SK-N-SH (cell line): Measurements from ENCODE around the gene LLGL2. TPM values are rescaled to one million over a fixed set of nuclear protein-coding genes. Genes with fewer than 3 reads are reported as not detected.

ENCODE experiments used
- CTCF ChIA-PET: fragments of 300-600, 350-600 bp; formaldehyde crosslinking; extraction: SDS; loops from one replicate; lab custom pipeline; 2021; lab: Yijun Ruan, JAX
- POLR2A ChIA-PET: fragments of 350-600 bp; sonication (Branson Sonifier 250); formaldehyde crosslinking; extraction: SDS; loops from one replicate; lab custom pipeline; 2020; ENCODE audit warnings: antibody characterized with exemption, inconsistent platforms; lab: Yijun Ruan, JAX
- DNase-seq: peaks from one replicate; pipeline ENCODE4 v3.0.0; 2012
- H2AFZ ChIP-seq: fragments of 200-600 bp; sonication (generic); 2 replicates; pipeline ENCODE4 v1.8.1; 2016; ENCODE audit warnings: antibody characterized with exemption, mild to moderate bottlenecking, low read depth
- H3F3A ChIP-seq: fragments of 200-600 bp; sonication (generic); replicated peaks from 2 replicates; pipeline ENCODE3; 2016; ENCODE audit warnings: antibody characterized with exemption, mild to moderate bottlenecking; ENCODE audit not compliant: insufficient read depth
- H3K27ac ChIP-seq, 2 experiments: fragments of 200-500 bp in 1 of 2; fragments of 200-600 bp in 1 of 2; sonication (Bioruptor generic) in 1 of 2; sonication (generic), shearing (Covaris generic) in 1 of 2; 2 replicates each; pipeline versions ENCODE4 v1.5.1 to v1.6.1; 2014 to 2016; ENCODE audit warnings: low read depth in 2 of 2, inconsistent platforms in 1 of 2, low read length in 1 of 2, mild to moderate bottlenecking in 1 of 2, mixed read lengths in 1 of 2
- H3K27me3 ChIP-seq: fragments of 200-600 bp; sonication (generic), shearing (Covaris generic); 2 replicates; pipeline ENCODE4 v1.6.1; 2016; ENCODE audit warnings: mixed run types; ENCODE audit not compliant: insufficient read depth
- H3K36me3 ChIP-seq, 2 experiments: fragments of 200-500 bp in 1 of 2; fragments of 200-600 bp in 1 of 2; sonication (Bioruptor generic) in 1 of 2; sonication (generic) in 1 of 2; replicated peaks in 1 of 2; 2 replicates each; pipeline versions ENCODE3 to v1.5.1; 2014 to 2016; ENCODE audit warnings: low read length in 1 of 2, mild to moderate bottlenecking in 1 of 2; ENCODE audit not compliant: insufficient read depth in 2 of 2, control insufficient read depth in 1 of 2
- H3K4me1 ChIP-seq, 2 experiments: fragments of 200-500 bp in 1 of 2; fragments of 200-600 bp in 1 of 2; sonication (Bioruptor generic) in 1 of 2; sonication (generic), shearing (Covaris generic) in 1 of 2; 2 replicates each; pipeline versions ENCODE4 v1.5.1 to v1.6.1; 2014 to 2016; ENCODE audit warnings: low read depth in 1 of 2, low read length in 1 of 2, mixed run types in 1 of 2; ENCODE audit not compliant: insufficient read depth in 2 of 2, control insufficient read depth in 1 of 2
- H3K4me2 ChIP-seq: fragments of 200-600 bp; sonication (generic), shearing (Covaris generic); 2 replicates; pipeline ENCODE4 v1.6.1; 2017; ENCODE audit warnings: mixed run types
- H3K4me3 ChIP-seq, 2 experiments: fragments of 200-500 bp in 1 of 2; fragments of 200-600 bp in 1 of 2; sonication (Bioruptor generic) in 1 of 2; sonication (generic), shearing (Covaris generic) in 1 of 2; 2 replicates each; pipeline versions ENCODE4 v1.5.1 to v1.8.1; 2014 to 2016; ENCODE audit warnings: low read depth in 2 of 2, inconsistent platforms in 1 of 2, low read length in 1 of 2, mild to moderate bottlenecking in 1 of 2, mixed read lengths in 1 of 2, moderate library complexity in 1 of 2
- H3K79me2 ChIP-seq: fragments of 200-600 bp; sonication (generic); 2 replicates; pipeline ENCODE4 v1.8.1; 2017; ENCODE audit warnings: mild to moderate bottlenecking; ENCODE audit not compliant: insufficient read depth
- H3K9ac ChIP-seq: fragments of 200-600 bp; sonication (generic); 2 replicates; pipeline ENCODE4 v1.6.1; 2017; ENCODE audit warnings: mixed run types
- H3K9me2 ChIP-seq: fragments of 200-600 bp; sonication (generic); 2 replicates; pipeline ENCODE4 v1.6.1; 2017; ENCODE audit warnings: mixed run types
- H3K9me3 ChIP-seq: fragments of 200-600 bp; sonication (generic); 2 replicates; pipeline ENCODE4 v1.6.1; 2017; ENCODE audit warnings: mixed run types, mild to moderate bottlenecking, moderate library complexity
- H4K20me1 ChIP-seq: fragments of 200-600 bp; sonication (generic); 2 replicates; pipeline ENCODE4 v1.6.1; 2017; ENCODE audit warnings: mild to moderate bottlenecking, mixed run types; ENCODE audit not compliant: insufficient read depth
- ELF1 ChIP-seq: IDR thresholded peaks from 2 replicates; pipeline ENCODE4 v1.4.0; 2012
- EZH2phosphoT487 ChIP-seq: fragments of 200-600 bp; sonication (generic); IDR thresholded peaks from 2 replicates; pipeline ENCODE4 v1.6.1; 2017; ENCODE audit warnings: low read depth, mixed run types, mild to moderate bottlenecking, antibody characterized with exemption, moderate library complexity, borderline replicate concordance
- FOSL2 ChIP-seq: IDR thresholded peaks from 2 replicates; pipeline ENCODE4 v1.4.0; 2012; ENCODE audit warnings: low read depth, mild to moderate bottlenecking, moderate library complexity, borderline replicate concordance
- FOXJ3 ChIP-seq: sonication (generic); formaldehyde crosslinking; IDR thresholded peaks from 2 replicates; pipeline ENCODE4 v1.5.1; 2020; ENCODE audit warnings: mild to moderate bottlenecking, missing genetic modification reagents
- GABPA ChIP-seq: IDR thresholded peaks from 2 replicates; pipeline ENCODE4 v1.4.0; 2012; ENCODE audit warnings: low read depth, mild to moderate bottlenecking
- GATA2 ChIP-seq: sonication (generic); formaldehyde crosslinking; IDR thresholded peaks from 2 replicates; pipeline ENCODE4 v1.5.0; 2020; ENCODE audit warnings: mild to moderate bottlenecking, missing genetic modification reagents
- JUND ChIP-seq: IDR thresholded peaks from 2 replicates; pipeline ENCODE4 v1.4.0; 2012
- MXI1 ChIP-seq: IDR thresholded peaks from 2 replicates; pipeline ENCODE4 v1.6.1; 2012; ENCODE audit warnings: mild to moderate bottlenecking, low read depth, low read length, improper control_type of control experiment
- POLR2AphosphoS5 ChIP-seq: IDR thresholded peaks from 2 replicates; pipeline ENCODE4 v1.6.1; 2012; ENCODE audit warnings: low read depth, low read length
- RCOR1 ChIP-seq: fragments of 150-350 bp; IDR thresholded peaks from 2 replicates; pipeline ENCODE4 v1.6.1; 2017; ENCODE audit warnings: antibody characterized with exemption, low read length
- REST ChIP-seq: IDR thresholded peaks from 2 replicates; pipeline ENCODE4 v1.6.1; 2012; ENCODE audit warnings: mild to moderate bottlenecking, low read depth, low read length, moderate library complexity
- RFX5 ChIP-seq: IDR thresholded peaks from 2 replicates; pipeline ENCODE4 v1.6.1; 2012; ENCODE audit warnings: mild to moderate bottlenecking, improper control_type of control experiment, low read length
- SMC3 ChIP-seq: IDR thresholded peaks from 2 replicates; pipeline ENCODE4 v1.6.1; 2012; ENCODE audit warnings: low read depth, low read length, improper control_type of control experiment
- TAF1 ChIP-seq: IDR thresholded peaks from 2 replicates; pipeline ENCODE4 v1.6.1; 2012; ENCODE audit warnings: low read depth, mild to moderate bottlenecking, low read length, moderate library complexity, borderline replicate concordance
- TCF12 ChIP-seq: IDR thresholded peaks from 2 replicates; pipeline ENCODE4 v1.4.0; 2012
- TEAD4 ChIP-seq: IDR thresholded peaks from 2 replicates; pipeline ENCODE4 v1.4.0; 2012; ENCODE audit warnings: mild to moderate bottlenecking, borderline replicate concordance; ENCODE audit not compliant: insufficient read depth
- USF2 ChIP-seq: fragments of 150-350 bp; IDR thresholded peaks from 2 replicates; pipeline ENCODE4 v1.6.1; 2017; ENCODE audit warnings: antibody characterized with exemption, low read length, low read depth, borderline replicate concordance
- WGBS: methylation state at CpG from one replicate; pipeline ENCODE4 v1.1.6; 2017; ENCODE audit warnings: low lambda C conversion rate; 5-methylcytosine and 5-hydroxymethylcytosine counted together
- polyA plus RNA-seq, 3 experiments: library from polyadenylated mRNA; depleted of rRNA; stranded (reverse); fragments of >200 nt; gene quantifications; 2 replicates each; pipeline ENCODE4 v1.2.3, GENCODE V29; 2012
- TF ChIP-seq, protein P1 (sequence below): IDR thresholded peaks from 2 replicates; pipeline ENCODE4 v1.4.0; 2012; ENCODE audit warnings: low read depth
- TF ChIP-seq, protein P2 (sequence below): IDR thresholded peaks from 2 replicates; pipeline ENCODE4 v1.4.0; 2012; ENCODE audit warnings: low read depth, borderline replicate concordance
- TF ChIP-seq, protein P3 (sequence below): fragments of 150-350 bp; IDR thresholded peaks from 2 replicates; pipeline ENCODE4 v1.6.1; 2016; ENCODE audit warnings: mild to moderate bottlenecking, low read depth, low read length

LLGL2 gene
- polyA plus RNA-seq, 1 of the 3 experiments (the other 2 are of a cell fraction): 6.7 TPM

- 94% methylated on average over 4 of the region's 4 CpGs for WGBS
- Histone ChIP-seq H3K9me3 (no peaks in the 10 kb centered on the region), H3K79me2 (no peaks in the 10 kb centered on the region), H3K36me3 (no peaks in the 10 kb centered on the region), H2AFZ (no peak overlapping the region), H3K9ac (no peak overlapping the region), H3F3A (no peaks in the 10 kb centered on the region), H3K4me3 (no peak overlapping the region), H3K4me2 (no peak overlapping the region), H3K9me2 (no peaks in the 10 kb centered on the region), H3K27ac (no peak overlapping the region), H3K4me1 (no peaks in the 10 kb centered on the region; a peak in 1 of 4 replicates), H4K20me1 (no peaks in the 10 kb centered on the region), H3K27me3 (no peaks in the 10 kb centered on the region)
- ChIA-PET CTCF (interaction anchor here (0.9 to 3.2 kb wide), 4 partner anchors 7 to 51 kb away, joined by 3 to 11 read pairs (median 6); partner anchors contain the start of gene TSEN54), POLR2A (no interaction called here)
- TF ChIP-seq JUND: no peak
- no peak for TF ChIP-seq TEAD4
- no peak for DNase-seq
Observed at GRCh38 chr17:75550139-75550465, 24.6 kb downstream of the LLGL2 start.

- 85% methylated on average over 7 of the region's 7 CpGs for WGBS
- Histone ChIP-seq H3K36me3 (no peaks in the 10 kb centered on the region), H3K9ac (no peak overlapping the region), H3F3A (no peaks in the 10 kb centered on the region), H3K9me3 (no peaks in the 10 kb centered on the region), H3K27me3 (no peaks in the 10 kb centered on the region), H3K4me1 (peaks cover 0 to 1% of the 10 kb centered on the region in 2 experiments; a peak in 1 of 4 replicates), H3K4me2 (no peak overlapping the region), H3K27ac (no peak overlapping the region), H3K79me2 (no peaks in the 10 kb centered on the region), H4K20me1 (no peaks in the 10 kb centered on the region), H2AFZ (no peak overlapping the region), H3K9me2 (no peaks in the 10 kb centered on the region), H3K4me3 (no peak overlapping the region)
- DNase-seq: no peak
- POLR2A ChIA-PET: no interaction called here
- TF ChIP-seq TEAD4 (no peak), FOXJ3 (CRISPR knock-in tag) (no peak), EZH2phosphoT487 (no peak), GABPA (no peak), REST (no peak), ELF1 (no peak), TAF1 (no peak), POLR2AphosphoS5 (no peak), GATA2 (CRISPR knock-in tag) (no peak), RCOR1 (no peak), RFX5 (no peak), USF2 (no peak), TCF12 (no peak), MXI1 (no peak), FOSL2 (no peak), SMC3 (no peak)
- TF ChIP-seq, protein P1, sequence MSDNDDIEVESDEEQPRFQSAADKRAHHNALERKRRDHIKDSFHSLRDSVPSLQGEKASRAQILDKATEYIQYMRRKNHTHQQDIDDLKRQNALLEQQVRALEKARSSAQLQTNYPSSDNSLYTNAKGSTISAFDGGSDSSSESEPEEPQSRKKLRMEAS: no peak
- TF ChIP-seq, protein P2, sequence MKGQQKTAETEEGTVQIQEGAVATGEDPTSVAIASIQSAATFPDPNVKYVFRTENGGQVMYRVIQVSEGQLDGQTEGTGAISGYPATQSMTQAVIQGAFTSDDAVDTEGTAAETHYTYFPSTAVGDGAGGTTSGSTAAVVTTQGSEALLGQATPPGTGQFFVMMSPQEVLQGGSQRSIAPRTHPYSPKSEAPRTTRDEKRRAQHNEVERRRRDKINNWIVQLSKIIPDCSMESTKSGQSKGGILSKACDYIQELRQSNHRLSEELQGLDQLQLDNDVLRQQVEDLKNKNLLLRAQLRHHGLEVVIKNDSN: no peak
- TF ChIP-seq, protein P3, sequence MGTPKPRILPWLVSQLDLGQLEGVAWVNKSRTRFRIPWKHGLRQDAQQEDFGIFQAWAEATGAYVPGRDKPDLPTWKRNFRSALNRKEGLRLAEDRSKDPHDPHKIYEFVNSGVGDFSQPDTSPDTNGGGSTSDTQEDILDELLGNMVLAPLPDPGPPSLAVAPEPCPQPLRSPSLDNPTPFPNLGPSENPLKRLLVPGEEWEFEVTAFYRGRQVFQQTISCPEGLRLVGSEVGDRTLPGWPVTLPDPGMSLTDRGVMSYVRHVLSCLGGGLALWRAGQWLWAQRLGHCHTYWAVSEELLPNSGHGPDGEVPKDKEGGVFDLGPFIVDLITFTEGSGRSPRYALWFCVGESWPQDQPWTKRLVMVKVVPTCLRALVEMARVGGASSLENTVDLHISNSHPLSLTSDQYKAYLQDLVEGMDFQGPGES: no peak
- CTCF ChIA-PET: interaction anchor here (1.0 to 3.2 kb wide), 3 partner anchors 8 to 82 kb away, joined by 3 to 11 read pairs (median 3); partner anchors contain the start of gene SMIM5
Observed at GRCh38 chr17:75551266-75551665, 25.8 kb downstream of the LLGL2 start.
